Gastrocnemius medialis (tissue), 4 donors: ENCODE measurements around the gene P2RX1. TPM values are rescaled to one million over a fixed set of nuclear protein-coding genes. Genes with fewer than 3 reads are reported as not detected.

ENCODE experiments used
- ATAC-seq, 2 donors: fragments of 150-250 bp; one replicate each; pipeline ENCODE4 v1.9.1; 2016
- DNase-seq, 2 donors: peaks; one replicate each; pipeline ENCODE4 v3.0.0-alpha.2; 2019
- H3K27ac ChIP-seq, 4 donors: fragments of 200-600 bp; sonication (generic); 1 replicate in 1 of 4; 2 replicates in 3 of 4; pipeline ENCODE4 v1.5.1; 2016 to 2018; ENCODE audit warnings: mild to moderate bottlenecking in 2 of 4, moderate library complexity in 1 of 4
- H3K27me3 ChIP-seq, 3 donors: fragments of 200-600 bp; sonication (generic) in 2 of 3; 1 replicate in 1 of 3; 2 replicates in 2 of 3; pipeline versions ENCODE4 v1.5.1 to v1.6.0; 2016 to 2019; ENCODE audit warnings: mild to moderate bottlenecking in 1 of 3, moderate library complexity in 1 of 3
- H3K36me3 ChIP-seq, 2 donors: fragments of 200-600 bp; sonication (generic) in 1 of 2; one replicate each; pipeline ENCODE4 v1.5.1; 2017 to 2018
- H3K4me1 ChIP-seq, 2 donors: fragments of 200-600 bp; sonication (generic) in 1 of 2; one replicate each; pipeline ENCODE4 v1.5.1; 2016 to 2017; ENCODE audit warnings: mild to moderate bottlenecking in 2 of 2
- H3K4me3 ChIP-seq, 4 donors: fragments of 200-600 bp; sonication (generic) in 3 of 4; 1 replicate in 1 of 4; 2 replicates in 3 of 4; pipeline ENCODE4 v1.5.1; 2016 to 2019; ENCODE audit warnings: mild to moderate bottlenecking in 2 of 4
- H3K9me3 ChIP-seq, 3 donors: fragments of 200-600 bp; sonication (generic) in 2 of 3; 1 replicate in 1 of 3; 2 replicates in 2 of 3; pipeline ENCODE4 v1.5.1; 2016 to 2019
- CTCF ChIP-seq, 5 experiments: fragments of 450-650 bp in 3 of 5; fragments of 200-600 bp in 2 of 5; sonication (generic) in 2 of 5; IDR thresholded peaks in 4 of 5; conservative IDR thresholded peaks in 1 of 5; 1 replicate in 4 of 5; 2 replicates in 1 of 5; pipeline ENCODE4 v1.5.1; 2016 to 2019; ENCODE audit warnings: antibody characterized with exemption in 5 of 5, mild to moderate bottlenecking in 3 of 5, moderate library complexity in 3 of 5
- POLR2A ChIP-seq, 2 donors: fragments of 450-650 bp; IDR thresholded peaks; one replicate each; pipeline ENCODE4 v1.6.1; 2017; ENCODE audit warnings: antibody characterized with exemption in 2 of 2, mild to moderate bottlenecking in 2 of 2, moderate library complexity in 2 of 2
- in situ Hi-C, 4 donors: fragments of 200-750 bp; cut with MboI; loops; one replicate each; pipeline versions ENCODE4 v1.15.0 to v1.8.0; 2017; ENCODE audit warnings: low sequenced_read_pairs in 4 of 4
- intact Hi-C: fragments of 100-400 bp; cut with DNase I; formaldehyde crosslinking; loops from one replicate; pipeline ENCODE4 v1.15.1; 2023; ENCODE audit warnings: low total_unique reads
- total RNA-seq, 4 donors: library from RNA; depleted of rRNA; stranded (reverse); fragments of >200 nt; gene quantifications; one replicate each; pipeline versions ENCODE4 v1.1.0 to v1.2.3, GENCODE V29; 2016

The P2RX1 gene
- total RNA-seq: under 1 TPM in 3 of 4 donors, not detected in 1; 0.25 to 0.59 (median 0.38) TPM

- H3K36me3 ChIP-seq: no peaks in the 10 kb centered on the region
- ATAC-seq (no peak), DNase-seq (no peak)
- in situ Hi-C loops: loop anchor here in 3 of 4 donors (10.0 kb wide), 2 partner anchors 51 to 89 kb away; no protein-coding TSS in a partner anchor
- H3K27me3 ChIP-seq: no peaks in the 10 kb centered on the region
- H3K4me1 ChIP-seq: peaks cover 3 to 8% of the 10 kb centered on the region in 2 donors
- H3K4me3 ChIP-seq: peak within 1 kb of the TSS in 1 of 4 donors; percentile 5
- no peaks in the 10 kb centered on the region for H3K9me3 ChIP-seq
- H3K27ac ChIP-seq: peak within 1 kb of the TSS in 1 of 4 donors; percentile 10
- intact Hi-C loops: loop anchor here (5.0 kb wide), 1 partner anchor 1036 kb away; the partner anchor contains the start of gene ENO3
- no peak for TF ChIP-seq POLR2A (IDR thresholded peaks at IDR 0.05)
- no peak for TF ChIP-seq CTCF (IDR thresholded peaks at IDR 0.05 in 4 of 5, conservative IDR thresholded peaks at IDR 0.05 in 1 of 5)
These were observed at the start of gene P2RX1 for GRCh38 chr17:3915995-3916696. Gene P2RX1, minus strand, starts transcription at chr17:3916465. Its CDS starts 240 bp downstream, at chr17:3916225.

GRCh38 chr17:3965118-3965800, 49.0 kb upstream of the P2RX1 start:
- Histone ChIP-seq H3K27ac (peak overlapping the region in 2 of 4 donors; percentile 35 to 37), H3K36me3 (no peaks in the 10 kb centered on the region), H3K27me3 (peaks cover 29 to 46% (median 45%) of the 10 kb centered on the region in 3 donors), H3K9me3 (no peaks in the 10 kb centered on the region), H3K4me1 (no peaks in the 10 kb centered on the region), H3K4me3 (peak overlapping the region; percentile 27 to 54 (median 36))
- DNase-seq (no peak), ATAC-seq (no peak)
- no peak for TF ChIP-seq CTCF (IDR thresholded peaks at IDR 0.05 in 4 of 5, conservative IDR thresholded peaks at IDR 0.05 in 1 of 5)
- TF ChIP-seq POLR2A (IDR thresholded peaks at IDR 0.05): no peak
- intact Hi-C loops: no loop called here
- in situ Hi-C loops: no loop called here

DNA sequence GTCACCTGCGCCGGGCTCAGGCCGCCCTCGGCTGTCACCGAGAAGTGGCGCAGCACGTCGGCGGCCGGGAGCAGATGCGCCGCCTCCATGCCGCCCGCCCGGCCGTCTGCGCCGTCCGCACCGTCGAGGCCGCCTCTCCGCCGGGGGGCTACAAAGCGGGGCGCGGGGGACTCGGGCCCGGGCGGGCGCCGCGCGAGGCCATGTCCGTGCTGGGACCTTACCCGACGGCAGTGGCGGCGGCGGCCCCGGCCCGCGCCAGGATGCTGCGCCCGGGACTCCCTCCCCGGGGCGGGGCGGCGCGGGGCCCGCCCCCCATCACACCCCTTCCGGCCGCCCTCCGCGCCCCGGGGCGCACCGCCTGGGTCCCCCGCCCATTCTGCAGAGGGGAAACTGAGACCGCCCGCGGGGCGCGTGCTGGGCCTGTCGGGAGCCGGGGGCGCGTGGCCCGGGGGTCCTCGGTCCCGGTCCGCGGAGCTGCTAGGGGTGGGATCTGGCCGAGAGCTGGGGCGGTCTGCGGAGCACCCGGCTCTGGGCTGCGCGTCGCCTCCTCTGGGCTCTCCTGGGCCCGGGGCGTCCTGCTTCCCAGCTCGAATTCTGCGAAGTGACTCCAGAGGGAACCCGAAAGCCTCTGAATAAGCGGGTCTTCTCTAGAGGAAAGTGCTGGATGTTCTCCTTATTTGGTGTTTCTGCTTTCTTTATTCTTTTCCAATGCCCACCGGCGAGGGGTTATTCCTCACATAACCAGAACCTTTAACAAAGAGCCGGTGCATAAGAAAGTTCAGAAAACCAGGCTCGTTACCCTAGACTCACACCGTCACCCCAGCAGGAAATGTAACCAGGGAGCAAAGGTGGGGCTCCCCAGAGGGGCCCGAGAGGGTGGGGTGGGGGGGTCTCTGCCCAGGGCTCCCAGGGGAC, 48.2 kb upstream of the P2RX1 start, which contains the start of gene ATP2A3:
Gene ATP2A3, minus strand, starts transcription at position 235 of the 915 bp plus-strand sequence. Its CDS starts 146 bp downstream, at position 89.
- H3K27ac ChIP-seq: peak within 1 kb of the TSS in 2 of 4 donors; percentile 35 to 37
- H3K36me3 ChIP-seq: no peaks in the 10 kb centered on the region
- TF ChIP-seq CTCF (IDR thresholded peaks at IDR 0.05 in 4 of 5, conservative IDR thresholded peaks at IDR 0.05 in 1 of 5): no peak
- peak in 1 of 2 donors; percentile 28 for TF ChIP-seq POLR2A (IDR thresholded peaks at IDR 0.05)
- no peaks in the 10 kb centered on the region for H3K4me1 ChIP-seq
- DNase-seq: no peak
- no peaks in the 10 kb centered on the region for H3K9me3 ChIP-seq
- in situ Hi-C loops (no loop called here), intact Hi-C loops (no loop called here)
- ATAC-seq: no peak
- peak within 1 kb of the TSS; percentile 27 to 54 (median 36) for H3K4me3 ChIP-seq
- peaks cover 29 to 46% (median 45%) of the 10 kb centered on the region in 3 donors for H3K27me3 ChIP-seq
